Measurements from ENCODE around the gene METTL13.

DNA sequence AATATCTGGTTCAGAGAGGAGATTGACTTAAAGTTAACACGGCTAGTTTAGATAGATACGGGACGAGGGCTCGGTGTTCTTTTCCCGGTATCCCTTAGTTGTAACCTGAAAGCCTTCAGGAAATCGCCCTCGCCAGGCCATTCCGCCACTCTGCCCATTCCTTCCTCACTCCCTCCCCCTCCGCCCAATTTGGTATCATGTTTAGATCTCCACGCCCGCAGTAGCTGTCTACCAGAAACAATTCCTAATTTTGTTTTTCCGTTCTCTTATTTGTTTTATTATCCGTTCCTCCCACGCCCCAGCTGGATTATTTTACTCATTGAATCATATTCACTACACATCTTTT, 38.9 kb upstream of the METTL13 start:
- no peak for TF ChIP-seq EZH2 (IDR thresholded peaks at IDR 0.05; ENCODE audit: low read length, missing control alignments)
- TF ChIP-seq, protein P1, sequence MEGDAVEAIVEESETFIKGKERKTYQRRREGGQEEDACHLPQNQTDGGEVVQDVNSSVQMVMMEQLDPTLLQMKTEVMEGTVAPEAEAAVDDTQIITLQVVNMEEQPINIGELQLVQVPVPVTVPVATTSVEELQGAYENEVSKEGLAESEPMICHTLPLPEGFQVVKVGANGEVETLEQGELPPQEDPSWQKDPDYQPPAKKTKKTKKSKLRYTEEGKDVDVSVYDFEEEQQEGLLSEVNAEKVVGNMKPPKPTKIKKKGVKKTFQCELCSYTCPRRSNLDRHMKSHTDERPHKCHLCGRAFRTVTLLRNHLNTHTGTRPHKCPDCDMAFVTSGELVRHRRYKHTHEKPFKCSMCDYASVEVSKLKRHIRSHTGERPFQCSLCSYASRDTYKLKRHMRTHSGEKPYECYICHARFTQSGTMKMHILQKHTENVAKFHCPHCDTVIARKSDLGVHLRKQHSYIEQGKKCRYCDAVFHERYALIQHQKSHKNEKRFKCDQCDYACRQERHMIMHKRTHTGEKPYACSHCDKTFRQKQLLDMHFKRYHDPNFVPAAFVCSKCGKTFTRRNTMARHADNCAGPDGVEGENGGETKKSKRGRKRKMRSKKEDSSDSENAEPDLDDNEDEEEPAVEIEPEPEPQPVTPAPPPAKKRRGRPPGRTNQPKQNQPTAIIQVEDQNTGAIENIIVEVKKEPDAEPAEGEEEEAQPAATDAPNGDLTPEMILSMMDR (conservative IDR thresholded peaks at IDR 0.05 in 1 of 2, IDR thresholded peaks at IDR 0.05 in 1 of 2; ENCODE audit: low read depth in 1 of 2, low read length in 2 of 2), result no peak
